GM10847 (cell line): Measurements from ENCODE around the gene TRAPPC2L.

ENCODE experiments used
- POLR2A ChIP-seq: IDR thresholded peaks from 2 replicates; pipeline ENCODE4 v1.6.1; 2011; ENCODE audit not compliant: insufficient read length; ENCODE audit errors: extremely low read depth

Gene TRAPPC2L

DNA sequence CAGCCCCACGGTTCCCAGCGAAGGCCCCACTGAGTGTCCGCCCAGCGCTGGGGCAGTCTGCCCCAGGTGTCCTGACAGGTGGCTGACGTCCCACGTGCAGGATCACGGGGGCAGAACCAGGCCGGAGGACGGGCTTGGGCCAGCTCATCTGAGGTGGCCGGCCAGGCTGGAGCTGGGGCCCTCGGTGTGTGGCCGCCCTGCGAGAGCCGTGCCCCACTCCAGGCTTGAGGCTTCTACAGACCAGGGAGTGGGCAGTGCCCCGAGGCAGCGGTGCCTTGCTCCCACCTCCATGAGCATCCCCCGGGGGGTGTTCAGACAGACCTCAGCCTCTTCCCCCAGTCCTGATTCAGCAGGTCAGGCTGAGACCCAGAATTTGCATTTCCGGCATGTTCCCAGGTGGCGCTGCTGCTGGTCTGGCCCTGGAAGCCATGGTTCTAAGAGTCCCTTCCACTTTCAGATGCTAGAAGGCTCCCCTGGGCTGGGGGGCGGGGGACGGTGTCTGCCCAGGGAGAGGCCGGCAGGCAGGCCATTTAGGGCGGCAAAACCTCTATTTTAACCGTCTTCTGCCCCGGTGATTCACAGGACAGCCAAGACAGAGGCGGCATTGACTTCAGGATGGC is 44.9 kb downstream of the TRAPPC2L start:
- TF ChIP-seq POLR2A = no peak

DNA sequence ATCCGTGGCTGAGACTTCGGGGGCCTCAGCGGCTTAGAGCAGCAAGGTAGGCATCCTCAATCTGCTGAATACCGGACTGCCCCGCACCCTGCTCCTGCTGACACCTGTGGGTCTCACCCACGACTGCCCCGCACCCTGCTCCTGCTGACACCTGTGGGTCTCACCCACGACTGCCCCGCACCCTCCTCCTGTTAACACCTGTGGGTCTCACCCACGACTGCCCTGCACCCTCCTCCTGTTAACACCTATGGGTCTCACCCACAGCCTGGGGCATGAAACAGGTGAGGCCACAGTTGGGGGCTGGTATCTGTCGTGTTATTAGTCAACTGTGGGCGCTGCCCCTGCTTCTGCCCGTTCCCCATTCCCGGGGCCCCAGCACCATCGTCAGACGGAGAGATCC is 45.8 kb downstream of the TRAPPC2L start:
- no peak for TF ChIP-seq POLR2A

DNA sequence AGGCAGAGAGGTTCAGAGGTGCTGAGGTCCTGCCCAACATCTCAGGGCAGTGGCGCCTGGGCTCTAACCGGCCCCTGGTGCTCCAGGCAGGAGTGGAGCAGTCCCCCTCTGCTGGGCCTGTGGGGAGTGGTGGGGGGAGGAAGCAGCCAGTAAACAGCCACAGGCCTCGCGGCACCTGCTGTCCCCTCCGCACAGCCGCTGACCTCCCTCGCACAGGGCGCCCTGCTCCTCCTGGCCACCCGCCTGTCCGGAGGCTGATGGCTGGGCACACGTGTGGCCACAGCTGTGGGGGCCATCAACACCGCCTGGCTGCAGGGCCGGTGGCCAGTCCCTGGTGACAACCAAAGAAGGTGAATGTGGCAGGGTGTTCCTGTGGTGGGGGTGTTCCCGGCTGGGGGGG is 46.3 kb downstream of the TRAPPC2L start:
- TF ChIP-seq POLR2A = no peak

DNA sequence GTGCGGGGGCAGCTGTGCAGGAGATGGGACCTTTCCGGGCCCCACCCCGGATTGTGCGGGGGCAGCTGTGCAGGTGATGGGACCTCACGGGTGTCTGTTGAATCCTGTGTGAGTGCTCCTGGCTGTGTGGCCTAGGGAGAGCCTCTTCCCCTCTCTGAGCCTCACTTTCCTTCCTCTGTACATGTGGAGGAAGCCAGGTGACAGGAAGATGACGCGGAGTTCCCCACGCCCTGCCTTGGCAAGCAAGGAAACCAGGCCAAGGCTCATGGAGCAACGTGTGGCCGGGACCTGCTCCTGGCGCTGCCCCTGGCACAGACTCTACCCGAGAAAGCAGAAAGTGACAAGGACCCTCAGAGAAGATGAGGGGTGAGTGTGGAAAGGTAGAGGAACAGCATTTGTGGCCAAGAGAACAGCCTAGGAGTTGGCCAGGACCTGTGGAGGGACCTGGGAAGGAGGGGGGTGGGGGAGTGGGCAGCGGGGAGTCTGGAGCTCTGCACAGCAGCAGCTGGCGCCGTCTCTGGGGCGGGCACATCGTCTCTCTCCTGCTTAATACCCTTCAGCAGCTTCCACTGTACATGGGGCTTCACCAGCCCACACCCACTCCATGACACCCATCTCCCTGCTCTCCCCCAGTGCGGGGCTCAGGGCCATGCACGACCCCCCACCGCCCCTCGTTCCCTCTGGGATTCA is 47.9 kb downstream of the TRAPPC2L start:
- no peak for TF ChIP-seq POLR2A

DNA sequence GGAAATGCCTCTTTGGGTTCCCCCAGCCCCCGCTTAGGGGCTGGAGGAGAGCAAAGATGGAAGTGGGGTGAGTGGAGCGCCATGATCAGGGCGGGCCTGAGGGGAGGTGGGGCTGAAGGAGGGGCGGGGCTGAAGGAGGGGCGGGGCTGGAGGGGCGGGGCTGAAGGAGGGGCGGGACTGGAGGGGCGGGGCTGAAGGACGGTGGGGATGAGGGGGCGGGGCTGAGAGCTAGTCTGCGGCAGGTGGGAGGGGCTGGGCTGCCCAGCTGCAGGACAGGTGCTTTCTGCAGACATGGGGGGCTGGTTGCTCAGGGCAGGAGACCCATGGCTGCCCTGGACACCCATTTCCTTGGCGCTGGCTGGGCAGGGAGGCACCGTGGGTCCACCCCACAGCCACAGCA is 48.6 kb downstream of the TRAPPC2L start:
- TF ChIP-seq POLR2A = no peak

DNA sequence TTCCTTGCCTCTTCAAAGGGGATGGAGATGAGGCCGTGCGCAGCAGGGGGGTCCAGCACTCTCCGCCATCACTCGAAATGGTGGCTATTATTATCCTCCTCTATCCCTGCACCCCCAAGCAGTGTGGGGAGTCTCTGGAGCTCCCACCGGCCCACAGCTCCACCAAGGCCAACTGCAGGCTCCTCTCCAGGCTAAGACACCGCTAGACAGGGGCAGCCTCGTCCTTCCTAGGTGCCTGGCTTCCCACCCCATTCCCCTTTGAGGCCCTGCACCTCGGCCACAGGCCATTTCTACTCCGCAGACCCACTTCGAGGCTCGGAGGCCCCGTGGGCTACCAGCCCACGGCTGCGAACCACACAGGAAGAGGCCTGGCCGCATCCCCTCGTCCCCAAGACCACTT is 49.1 kb downstream of the TRAPPC2L start:
- no peak for TF ChIP-seq POLR2A

DNA sequence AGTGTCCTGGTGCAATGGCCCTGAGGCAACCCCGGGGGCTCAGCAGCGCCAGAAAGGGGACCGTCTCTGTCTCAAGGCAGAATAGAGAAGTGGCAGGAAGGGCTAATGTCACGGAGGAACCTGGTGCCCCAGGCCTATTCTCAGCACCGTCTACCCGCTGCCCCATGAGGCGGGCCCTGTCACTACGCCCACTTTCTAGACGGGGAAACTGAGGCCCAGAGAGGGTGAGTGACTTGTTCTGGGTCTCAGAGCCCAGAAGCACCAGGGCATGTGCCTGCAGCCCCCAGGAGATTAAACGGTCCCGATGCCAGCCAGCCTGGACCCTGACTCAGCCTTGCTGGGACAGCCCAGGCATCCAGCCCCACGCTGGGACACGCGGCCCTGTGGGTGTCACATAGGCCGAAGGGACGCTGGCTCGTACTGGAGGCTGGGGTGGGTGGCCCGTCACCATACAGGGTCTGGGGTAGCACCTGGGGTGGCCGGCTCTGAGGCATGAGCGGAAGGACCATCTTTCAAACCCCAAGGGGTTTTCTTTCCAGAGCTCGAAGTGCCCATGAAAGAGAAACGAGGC is 49.7 kb downstream of the TRAPPC2L start:
- no peak for TF ChIP-seq POLR2A

DNA sequence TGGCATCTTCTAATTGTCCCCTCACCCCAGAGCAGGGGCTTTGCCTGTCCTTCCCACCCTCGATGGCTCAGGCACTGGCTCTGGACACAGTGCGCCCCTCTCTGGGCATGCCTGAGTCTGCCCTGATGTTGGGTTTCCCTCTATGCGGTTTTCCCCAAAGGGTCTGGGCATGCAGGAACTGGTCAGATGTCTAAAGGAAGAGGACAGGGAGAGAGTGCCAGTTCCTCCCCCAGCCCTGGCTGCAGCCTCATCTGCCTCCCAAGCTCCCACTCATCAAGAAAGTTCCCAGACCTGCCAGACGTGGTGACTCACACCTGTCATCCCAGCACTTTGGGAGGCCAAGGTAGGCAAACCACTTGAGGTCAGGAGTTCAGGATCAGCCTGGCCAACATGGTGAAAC is 50.8 kb downstream of the TRAPPC2L start:
- TF ChIP-seq POLR2A = no peak

DNA sequence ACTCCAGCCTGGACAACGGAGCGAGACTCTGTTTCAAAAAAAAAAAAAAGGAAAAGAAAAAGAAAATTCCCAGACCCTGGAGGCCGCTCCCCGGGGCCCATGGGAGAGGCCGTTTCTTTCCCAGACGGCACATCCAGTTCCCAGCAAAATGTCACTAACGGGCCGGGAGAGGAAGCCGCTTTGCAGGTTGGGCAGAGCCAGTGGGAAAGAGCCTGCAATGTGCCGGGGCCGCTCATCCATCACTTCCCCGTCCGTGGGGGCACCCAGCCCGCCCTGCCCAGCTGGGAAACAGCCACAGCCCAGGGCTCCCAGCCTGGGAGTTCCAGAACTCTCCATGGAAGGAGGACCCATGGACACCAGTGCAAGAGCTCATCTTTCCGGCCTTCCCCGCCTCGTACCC is 51.4 kb downstream of the TRAPPC2L start:
- TF ChIP-seq POLR2A = no peak

DNA sequence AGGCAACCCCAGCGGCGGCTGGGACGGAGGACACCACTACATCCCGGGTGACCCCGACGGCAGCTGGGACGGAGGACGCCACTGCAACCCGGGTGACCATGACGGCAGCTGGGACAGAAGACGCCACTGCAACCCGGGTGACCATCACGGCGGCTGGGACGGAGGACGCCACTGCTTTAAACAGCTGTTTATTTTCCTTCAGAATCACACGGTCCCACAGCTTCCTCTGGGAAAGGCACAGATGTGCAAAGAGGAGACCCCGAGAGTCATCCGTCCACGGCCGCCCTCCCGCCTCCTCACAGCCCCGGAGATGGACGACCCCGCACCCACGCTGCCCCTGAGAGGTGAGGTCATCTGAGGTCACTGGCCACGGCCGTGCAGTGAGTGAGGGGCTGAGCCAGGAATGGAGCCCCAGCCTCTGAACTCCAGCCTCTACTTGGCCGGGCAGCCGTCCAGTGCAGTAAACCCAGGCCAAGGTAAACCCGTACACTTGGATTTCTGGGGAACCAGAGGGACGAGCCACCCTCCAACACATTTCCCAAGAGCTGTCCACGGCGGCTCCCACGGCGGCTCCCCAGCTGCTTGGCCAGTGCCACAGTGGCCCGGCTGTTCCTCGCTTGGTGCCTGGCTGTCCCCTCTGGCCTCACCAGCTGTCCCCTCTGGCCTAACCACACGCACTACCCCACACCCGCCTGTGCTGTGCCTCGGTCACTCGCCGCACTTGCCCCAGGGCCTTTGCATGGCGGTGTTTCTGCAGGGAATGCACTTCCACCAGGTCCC is 52.7 kb downstream of the TRAPPC2L start:
- TF ChIP-seq POLR2A = no peak

DNA sequence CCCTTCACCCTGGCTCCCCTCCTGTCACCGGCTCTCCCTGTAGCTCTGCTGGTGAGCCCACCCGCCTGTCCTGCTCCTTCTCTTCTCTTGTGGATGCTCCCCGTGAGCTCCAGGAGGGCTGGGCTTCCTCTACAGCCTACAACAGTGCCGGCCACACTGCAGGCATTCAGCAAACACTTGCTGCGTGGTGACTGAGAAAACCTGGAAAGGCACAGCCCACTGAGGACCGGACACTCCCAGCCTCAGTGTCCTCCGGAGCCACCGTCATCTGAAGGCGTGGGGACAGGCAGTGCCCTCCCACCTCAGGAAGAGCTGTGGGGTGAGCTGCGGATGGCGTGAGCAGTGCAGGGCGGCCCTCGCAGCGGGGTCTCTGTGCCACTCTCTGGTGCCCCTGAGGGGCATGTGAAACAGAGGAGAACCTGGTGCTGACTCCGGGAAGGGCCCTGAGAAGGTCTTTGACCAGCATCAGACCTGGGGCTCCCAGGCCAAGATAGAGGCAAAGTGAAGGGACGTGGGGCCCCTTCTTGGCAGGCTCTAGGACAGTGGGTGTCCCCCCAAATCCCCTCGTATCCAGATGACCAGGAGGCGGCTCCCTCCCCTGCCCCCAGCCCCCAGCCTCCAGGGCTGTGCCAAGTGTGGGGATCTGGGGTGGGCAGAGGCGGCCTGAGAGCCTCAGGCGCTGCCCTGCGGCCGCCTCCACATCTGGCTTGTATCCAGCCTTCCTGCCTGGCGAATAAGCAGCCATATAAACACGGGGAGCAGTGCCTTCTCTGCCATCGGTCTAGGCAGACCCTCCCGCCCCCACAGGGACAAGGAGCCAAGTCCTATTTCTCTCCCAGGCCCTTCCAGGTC is 53.6 kb downstream of the TRAPPC2L start:
- TF ChIP-seq POLR2A = no peak

DNA sequence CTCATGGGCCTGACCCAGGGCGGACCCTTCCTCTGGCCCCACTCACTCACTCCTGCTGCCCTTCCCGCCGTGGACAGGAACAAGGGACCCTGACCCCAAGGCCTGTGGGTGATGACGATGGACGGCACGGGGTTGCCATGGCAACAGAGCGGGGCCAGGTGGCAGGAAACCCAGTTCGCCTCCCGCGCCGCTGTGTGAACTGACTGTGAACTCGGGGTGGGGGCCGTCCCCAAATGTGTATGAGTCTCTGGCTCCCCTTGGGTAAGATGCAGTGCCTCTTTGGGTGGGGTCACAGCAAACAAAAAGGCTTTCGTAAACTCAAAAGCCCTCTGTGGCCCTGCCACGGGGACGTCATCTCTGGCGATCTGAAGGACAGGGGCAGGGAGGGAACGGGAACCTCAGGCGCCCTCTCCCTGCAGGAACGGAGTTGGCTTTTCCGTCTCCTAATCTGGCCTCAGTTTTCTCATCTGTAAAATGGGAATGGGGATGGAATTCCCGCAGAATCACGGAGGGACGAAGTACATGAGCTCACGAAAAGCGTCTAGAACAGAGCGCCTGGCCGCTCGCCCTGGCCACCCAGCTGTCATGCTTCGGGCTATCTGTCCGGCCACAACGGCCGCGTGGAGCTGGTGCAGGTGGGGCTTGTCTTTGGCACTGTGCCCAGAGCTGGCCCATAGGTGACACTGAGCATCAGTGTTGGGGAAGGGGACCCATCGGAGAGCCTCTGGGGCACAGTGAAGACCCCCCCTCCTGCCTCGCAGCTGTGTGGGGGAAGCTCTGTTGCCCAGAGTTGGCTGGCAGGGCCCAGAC is 54.4 kb downstream of the TRAPPC2L start:
- no peak for TF ChIP-seq POLR2A

DNA sequence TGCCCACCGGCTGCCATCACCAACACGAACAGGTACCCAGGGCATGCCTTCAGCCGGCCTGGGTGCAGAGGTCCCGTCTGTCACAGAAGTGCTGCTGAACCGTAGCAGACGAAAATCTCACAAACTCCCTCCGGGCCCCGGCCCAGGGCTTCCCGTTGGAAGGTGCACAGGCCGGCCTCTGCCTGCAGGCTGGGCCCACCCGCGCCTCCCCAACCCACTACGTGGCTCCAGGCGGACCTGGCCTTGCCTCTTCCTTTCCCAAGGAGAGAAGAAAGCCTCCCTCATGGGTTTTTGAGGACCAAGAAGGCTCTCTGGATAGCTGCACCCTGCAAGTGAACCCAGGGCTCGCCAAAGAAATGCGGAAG is 55.0 kb downstream of the TRAPPC2L start:
- no peak for TF ChIP-seq POLR2A
